Psoas muscle (tissue), 8 donors: ENCODE results near the gene PPP1R2. TPM values are rescaled to one million over a fixed set of nuclear protein-coding genes. Genes with fewer than 3 reads are reported as not detected.
A peak's percentile ranks its signal among the peaks of the same experiment; 100 is the strongest.

Experiments
- ATAC-seq, 4 donors: fragments of 200-7000 bp; cut with Tn5 transposase; one replicate each; pipeline ENCODE4 v1.9.1; 2020; ENCODE audit warnings: moderate library complexity in 3 of 4, mild to moderate bottlenecking in 2 of 4
- DNase-seq, 2 donors: peaks; one replicate each; pipeline ENCODE4 v3.0.0-alpha.2; 2020
- H3K27ac ChIP-seq: fragments of 200-600 bp; one replicate; pipeline ENCODE4 v1.8.0; 2022
- H3K27me3 ChIP-seq, 3 donors: fragments of 200-600 bp in 1 of 3; one replicate each; pipeline versions ENCODE4 v1.6.1 to v1.8.0; 2013 to 2022; ENCODE audit warnings: low read length in 2 of 3, mild to moderate bottlenecking in 2 of 3, moderate library complexity in 1 of 3; ENCODE audit not compliant: insufficient read depth in 3 of 3
- H3K36me3 ChIP-seq, 2 donors: fragments of 200-600 bp in 1 of 2; one replicate each; pipeline versions ENCODE4 v1.6.1 to v1.8.0; 2013 to 2022; ENCODE audit warnings: low read depth in 1 of 2, mild to moderate bottlenecking in 1 of 2, moderate library complexity in 1 of 2; ENCODE audit not compliant: insufficient read depth in 1 of 2
- H3K4me1 ChIP-seq: fragments of 200-600 bp; one replicate; pipeline ENCODE4 v1.8.0; 2022
- H3K4me3 ChIP-seq: fragments of 200-600 bp; one replicate; pipeline ENCODE4 v1.8.0; 2022; ENCODE audit warnings: mild to moderate bottlenecking
- H3K9me3 ChIP-seq: fragments of 200-600 bp; one replicate; pipeline ENCODE4 v1.8.0; 2022
- WGBS, 3 donors: extraction: QIAGEN DNeasy Blood & Tissue Kit; methylation state at CpG; one replicate each; pipeline versions ENCODE4 v1.1.6 to v1.1.7; 2013; 5-methylcytosine and 5-hydroxymethylcytosine counted together
- intact Hi-C, 2 donors: fragments of 100-400 bp; cut with DNase I; formaldehyde crosslinking; loops; one replicate each; pipeline versions ENCODE4 v1.11.0 to v1.14.2; 2022
- polyA plus RNA-seq, 3 donors: library from polyadenylated mRNA; stranded (reverse); fragments of 200-250 nt; gene quantifications; one replicate each; pipeline ENCODE4 v1.2.3, GENCODE V29; 2013
- total RNA-seq, 4 donors: library from RNA; stranded (reverse); fragmentation: NEBNext Ultra II Directional in 2 of 4; extraction: Animal tissue kit (Norgen Biotek cat#: 25700) in 2 of 4; gene quantifications; one replicate each; pipeline versions ENCODE4 v1.2.1 to v1.2.4, GENCODE V29; 2021 to 2023
- TF ChIP-seq, protein P1 (sequence below): fragments of 200-600 bp; IDR thresholded peaks from one replicate; pipeline ENCODE4 v1.8.0; 2022; ENCODE audit warnings: antibody characterized with exemption
- donor health status: healthy with polysubstance abuse.
- donor health status: DM: no; HTN: no; CAD: no; lungs with moderate emphysema.
- donor health status: Bipolar disorder and iron deficiency.
- donor health status: healthy.
- donor health status: DM: yes; HTN: yes; CAD: no.
- donor health status: DM: no; HTN: no; CAD: no.
- donor health status: DM: no; HTN: no; CAD: no.
- donor health status: DM: yes; HTN: yes; CAD: no.

PPP1R2 gene
- total and polyA plus RNA-seq, 7 donors = 45.0 to 152 (median 81.9) TPM

DNA sequence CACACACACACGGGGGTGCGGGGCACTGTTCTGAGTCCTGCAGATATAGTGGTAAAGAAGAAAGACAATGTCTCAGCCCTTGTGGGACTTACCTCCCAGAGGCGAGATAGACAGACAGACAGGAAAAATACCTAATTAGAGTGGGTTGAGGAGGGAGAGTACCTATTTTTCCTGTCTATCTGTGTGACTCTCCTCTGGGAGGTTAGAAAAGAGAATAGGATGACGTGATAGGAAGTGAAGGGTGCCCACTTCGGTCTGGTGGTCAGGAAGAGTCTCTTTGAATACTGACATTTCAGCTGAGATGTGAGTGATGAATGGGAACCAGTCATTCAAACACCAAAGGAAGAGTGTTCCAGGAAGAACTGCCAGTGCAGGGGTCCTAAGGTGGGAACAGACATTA is 44.7 kb upstream of the PPP1R2 start:
- TF ChIP-seq, protein P1, sequence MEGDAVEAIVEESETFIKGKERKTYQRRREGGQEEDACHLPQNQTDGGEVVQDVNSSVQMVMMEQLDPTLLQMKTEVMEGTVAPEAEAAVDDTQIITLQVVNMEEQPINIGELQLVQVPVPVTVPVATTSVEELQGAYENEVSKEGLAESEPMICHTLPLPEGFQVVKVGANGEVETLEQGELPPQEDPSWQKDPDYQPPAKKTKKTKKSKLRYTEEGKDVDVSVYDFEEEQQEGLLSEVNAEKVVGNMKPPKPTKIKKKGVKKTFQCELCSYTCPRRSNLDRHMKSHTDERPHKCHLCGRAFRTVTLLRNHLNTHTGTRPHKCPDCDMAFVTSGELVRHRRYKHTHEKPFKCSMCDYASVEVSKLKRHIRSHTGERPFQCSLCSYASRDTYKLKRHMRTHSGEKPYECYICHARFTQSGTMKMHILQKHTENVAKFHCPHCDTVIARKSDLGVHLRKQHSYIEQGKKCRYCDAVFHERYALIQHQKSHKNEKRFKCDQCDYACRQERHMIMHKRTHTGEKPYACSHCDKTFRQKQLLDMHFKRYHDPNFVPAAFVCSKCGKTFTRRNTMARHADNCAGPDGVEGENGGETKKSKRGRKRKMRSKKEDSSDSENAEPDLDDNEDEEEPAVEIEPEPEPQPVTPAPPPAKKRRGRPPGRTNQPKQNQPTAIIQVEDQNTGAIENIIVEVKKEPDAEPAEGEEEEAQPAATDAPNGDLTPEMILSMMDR = no peak
- DNase-seq = no peak

DNA sequence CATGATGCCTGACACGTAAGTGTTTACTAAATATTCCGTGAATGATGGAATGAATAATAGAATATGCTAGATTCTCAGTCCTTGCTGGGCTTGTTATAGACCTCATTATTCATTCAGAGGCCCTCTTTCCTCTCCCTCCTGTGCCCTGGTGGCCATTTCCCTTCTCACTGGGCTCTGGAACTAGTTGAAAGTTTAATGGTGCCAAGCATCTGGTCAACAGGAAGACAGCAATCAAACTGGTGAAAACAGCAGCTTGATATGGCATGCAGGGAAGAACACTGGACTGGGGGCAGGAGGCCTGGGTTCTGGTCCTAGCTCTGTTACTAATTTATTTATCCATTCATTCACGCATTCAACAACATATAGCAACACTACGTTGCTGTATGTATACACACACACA is 44.3 kb upstream of the PPP1R2 start:
- Histone ChIP-seq H3K9me3 (no peaks in the 10 kb centered on the region), H3K4me1 (peaks cover 20% of the 10 kb centered on the region), H3K4me3 (no peak overlapping the region), H3K36me3 (no peaks in the 10 kb centered on the region), H3K27ac (no peak overlapping the region), H3K27me3 (no peaks in the 10 kb centered on the region)
- WGBS, 3 donors = 84 to 88% (median 87%) methylated on average over 4 of the region's 4 CpGs
- intact Hi-C loops = no loop called here
- no peak for ATAC-seq
- DNase-seq = no peak
- TF ChIP-seq, protein P1 = no peak

More for the DNA sequence above, 44.7 kb upstream of the PPP1R2 start:
- Histone ChIP-seq H3K27me3 (no peaks in the 10 kb centered on the region), H3K4me1 (peaks cover 20% of the 10 kb centered on the region), H3K27ac (no peak overlapping the region), H3K9me3 (no peaks in the 10 kb centered on the region), H3K36me3 (no peaks in the 10 kb centered on the region), H3K4me3 (no peak overlapping the region)
- ATAC-seq = no peak
- intact Hi-C loops = no loop called here
- WGBS, 3 donors = 81 to 87% (median 84%) methylated on average over 5 of the region's 5 CpGs

DNA sequence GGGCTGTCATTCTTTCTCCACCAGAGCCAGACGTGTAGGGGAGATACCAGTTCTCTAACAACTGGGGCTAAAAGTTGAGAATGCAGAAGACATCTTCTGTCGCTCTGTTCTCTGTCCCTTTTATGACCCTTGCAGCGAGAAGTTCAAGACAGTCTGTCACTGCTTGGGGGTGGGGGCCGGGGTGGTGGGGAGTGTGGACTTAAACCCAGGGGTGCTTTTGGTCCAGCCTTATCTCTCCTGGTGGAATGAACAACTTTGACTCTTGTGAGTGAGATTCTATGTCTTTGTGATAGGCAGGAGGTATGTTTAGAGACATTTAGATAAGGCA is 41.4 kb upstream of the PPP1R2 start:
- Histone ChIP-seq H3K27me3 (no peaks in the 10 kb centered on the region), H3K9me3 (no peaks in the 10 kb centered on the region), H3K4me3 (peak overlapping the region; percentile 56), H3K4me1 (peaks cover 28% of the 10 kb centered on the region), H3K27ac (peak overlapping the region; percentile 65), H3K36me3 (no peaks in the 10 kb centered on the region)
- intact Hi-C loops = no loop called here
- TF ChIP-seq, protein P1 = no peak
- ATAC-seq = peak in 1 of 4 donors; percentile 27
- 52 to 70% (median 58%) methylated on average over 4 of the region's 4 CpGs for WGBS, 3 donors
- no peak for DNase-seq

DNA sequence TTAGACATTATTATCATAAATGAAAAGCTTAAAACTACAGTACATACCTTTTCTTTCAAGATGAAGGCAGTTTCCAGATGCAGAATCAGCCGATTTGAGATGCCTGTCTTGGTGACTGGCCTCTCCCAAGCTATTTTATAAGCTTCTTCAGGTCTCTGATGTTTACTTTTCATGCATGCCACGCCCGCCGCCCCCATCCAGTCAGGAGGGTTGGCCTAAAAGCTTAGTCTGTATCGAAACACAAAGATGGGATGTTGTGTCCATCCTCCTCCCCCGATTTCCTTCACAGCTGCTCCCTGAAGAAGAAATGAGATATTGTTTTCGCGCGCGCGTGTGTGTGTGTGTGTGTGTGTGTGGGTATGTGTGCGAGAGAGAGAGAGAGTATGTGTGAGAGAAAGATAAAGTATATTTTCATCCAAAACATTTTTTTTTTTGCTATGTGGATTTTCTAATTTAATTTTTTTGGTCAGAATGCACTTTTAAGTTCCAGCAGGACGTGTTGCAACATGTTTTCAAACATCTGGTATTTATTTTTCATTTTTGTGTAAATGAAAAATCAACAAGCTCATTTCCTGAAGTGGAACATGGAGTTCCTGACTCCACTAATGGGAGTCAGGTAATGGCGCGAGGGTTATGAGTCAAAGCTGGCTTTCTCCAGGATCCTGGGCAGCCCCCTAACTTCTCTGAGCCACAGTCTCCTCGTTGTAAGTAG is 40.9 kb upstream of the PPP1R2 start, which contains the start of gene APOD:
Gene APOD (minus strand): TSS at position 110 of the 712 bp plus-strand sequence. CDS start 4,479 bp downstream, outside the sequence.
- H3K4me3 ChIP-seq = peak within 1 kb of the TSS; percentile 56
- peaks cover 28% of the 10 kb centered on the region for H3K4me1 ChIP-seq
- peak; percentile 63 to 91 for DNase-seq
- TF ChIP-seq, protein P1 = no peak
- intact Hi-C loops = no loop called here
- no peaks in the 10 kb centered on the region for H3K9me3 ChIP-seq
- H3K36me3 ChIP-seq = no peaks in the 10 kb centered on the region
- no peaks in the 10 kb centered on the region for H3K27me3 ChIP-seq
- peak; percentile 43 to 75 (median 70) for ATAC-seq
- peak within 1 kb of the TSS; percentile 65 for H3K27ac ChIP-seq
- 23 to 44% (median 24%) methylated on average over 16 of the region's 16 CpGs for WGBS, 3 donors

DNA sequence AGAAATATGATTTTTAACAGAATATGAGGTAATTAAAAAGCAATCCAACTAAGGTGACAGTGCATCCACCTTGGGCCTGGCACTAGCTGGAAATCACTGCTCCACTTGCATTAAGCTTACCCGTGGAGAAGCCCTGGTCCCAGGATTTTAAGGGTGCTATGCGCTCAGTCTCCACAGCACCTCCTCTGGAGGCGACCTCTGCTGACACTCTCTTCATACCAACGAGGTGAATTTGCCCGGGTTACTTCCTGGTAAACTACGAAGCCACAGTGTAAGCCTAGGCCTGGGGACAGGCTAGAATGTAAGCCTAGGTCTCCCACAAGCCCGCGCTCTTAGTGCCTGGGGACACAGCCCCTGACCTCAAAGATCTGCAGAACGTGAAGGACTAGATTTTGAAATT is 39.8 kb upstream of the PPP1R2 start:
- intact Hi-C loops = no loop called here
- WGBS, 3 donors = 70 to 74% (median 72%) methylated on average over 9 of the region's 9 CpGs
- no peak for DNase-seq

More for the DNA sequence above, 39.8 kb upstream of the PPP1R2 start:
- H3K4me3 ChIP-seq = peak overlapping the region; percentile 56
- TF ChIP-seq, protein P1 = peak; percentile 10
- peak overlapping the region; percentile 21 for H3K27ac ChIP-seq
- H3K36me3 ChIP-seq = no peaks in the 10 kb centered on the region
- peaks cover 28% of the 10 kb centered on the region for H3K4me1 ChIP-seq
- no peaks in the 10 kb centered on the region for H3K9me3 ChIP-seq
- H3K27me3 ChIP-seq = no peaks in the 10 kb centered on the region
- peak in 3 of 4 donors; percentile 20 to 33 (median 29) for ATAC-seq
